Hair follicle dermal papilla cell (primary cell): Measurements from ENCODE around the gene PTH2R. TPM values are rescaled to one million over a fixed set of nuclear protein-coding genes. Genes with fewer than 3 reads are reported as not detected.

Experiments
- total RNA-seq: library from RNA; depleted of rRNA; stranded (reverse); fragments of >200 nt; gene quantifications from 2 replicates; pipeline ENCODE4 v1.2.3, GENCODE V29; 2012

Gene PTH2R, protein sequence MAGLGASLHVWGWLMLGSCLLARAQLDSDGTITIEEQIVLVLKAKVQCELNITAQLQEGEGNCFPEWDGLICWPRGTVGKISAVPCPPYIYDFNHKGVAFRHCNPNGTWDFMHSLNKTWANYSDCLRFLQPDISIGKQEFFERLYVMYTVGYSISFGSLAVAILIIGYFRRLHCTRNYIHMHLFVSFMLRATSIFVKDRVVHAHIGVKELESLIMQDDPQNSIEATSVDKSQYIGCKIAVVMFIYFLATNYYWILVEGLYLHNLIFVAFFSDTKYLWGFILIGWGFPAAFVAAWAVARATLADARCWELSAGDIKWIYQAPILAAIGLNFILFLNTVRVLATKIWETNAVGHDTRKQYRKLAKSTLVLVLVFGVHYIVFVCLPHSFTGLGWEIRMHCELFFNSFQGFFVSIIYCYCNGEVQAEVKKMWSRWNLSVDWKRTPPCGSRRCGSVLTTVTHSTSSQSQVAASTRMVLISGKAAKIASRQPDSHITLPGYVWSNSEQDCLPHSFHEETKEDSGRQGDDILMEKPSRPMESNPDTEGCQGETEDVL
- total RNA-seq, result 0.16 TPM in 1 of 2 replicates, not detected in the other

DNA sequence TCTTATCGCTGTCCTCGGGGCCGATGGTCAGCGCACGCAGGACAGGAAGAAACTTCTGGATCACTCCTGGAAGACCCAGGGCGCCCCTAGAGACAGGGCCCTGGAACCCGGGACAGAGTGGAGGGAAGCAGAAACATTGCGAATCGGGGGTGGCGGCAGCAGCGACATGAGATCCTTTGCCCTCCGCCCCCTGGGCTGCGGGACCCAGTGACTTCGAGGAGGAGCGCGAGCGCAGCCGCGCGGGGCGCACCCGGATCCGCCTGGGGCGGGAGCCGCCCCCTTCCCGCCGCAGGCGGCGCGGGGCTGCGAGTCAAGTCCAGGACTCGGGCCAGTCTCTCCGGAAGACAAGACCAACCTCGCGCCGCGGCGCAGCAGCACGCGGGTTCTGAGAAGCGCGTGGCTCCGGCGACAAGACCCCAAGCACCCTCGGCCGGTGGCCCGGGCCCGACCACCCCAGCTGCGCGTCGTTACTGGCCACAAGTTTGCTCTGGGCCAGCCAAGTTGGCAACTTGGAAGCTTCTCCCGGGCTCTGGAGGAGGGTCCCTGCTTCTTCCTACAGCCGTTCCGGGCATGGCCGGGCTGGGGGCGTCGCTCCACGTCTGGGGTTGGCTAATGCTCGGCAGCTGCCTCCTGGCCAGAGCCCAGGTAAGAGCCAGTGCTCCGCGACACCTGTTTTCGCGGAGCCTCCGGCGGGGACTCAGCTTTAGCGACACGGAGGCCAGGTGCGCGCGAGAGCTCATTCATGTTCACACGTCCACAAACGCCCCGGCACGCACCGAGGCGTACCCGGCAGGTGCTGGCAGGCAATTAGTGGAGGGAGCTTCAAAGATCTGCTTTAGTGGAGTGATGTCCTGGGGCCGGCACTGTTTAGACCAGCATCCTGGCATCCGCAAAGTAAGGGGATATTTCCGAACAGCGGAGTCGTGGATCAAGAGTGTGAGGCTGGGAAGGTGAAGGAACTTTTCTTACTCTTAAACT is at the start of gene PTH2R:
PTH2R (plus strand) TSS at position 319 of the 978 bp plus-strand sequence; CDS start at position 571, 252 bp downstream.

Other genes starting within 250 kb of the PTH2R start
- not detected in 2 replicates for gene CRYGA, start 243.2 kb upstream of the PTH2R start, total RNA-seq
- not detected in 2 replicates for gene C2orf80, start 216.8 kb upstream of the PTH2R start, total RNA-seq
- gene IDH1, start 151.7 kb upstream of the PTH2R start, total RNA-seq, result 151 and 162 TPM in 2 replicates
- 42.3 and 53.7 TPM in 2 replicates for gene PIKFYVE, start 140.5 kb upstream of the PTH2R start, total RNA-seq